Sigmoid colon (tissue), 4 donors: ENCODE results near the gene CERS1.

Experiments
- CTCF ChIP-seq, 4 experiments: fragments of 450-650 bp in 3 of 4; fragments of 200-600 bp in 1 of 4; IDR thresholded peaks; one replicate each; pipeline ENCODE4 v1.5.1; 2016 to 2019; ENCODE audit warnings: antibody characterized with exemption in 4 of 4, mild to moderate bottlenecking in 3 of 4, moderate library complexity in 2 of 4
- POLR2AphosphoS5 ChIP-seq, 4 donors: sonication (generic); formaldehyde crosslinking; IDR thresholded peaks; one replicate each; pipeline ENCODE4 v1.6.1; 2017; ENCODE audit warnings: antibody characterized with exemption in 4 of 4

DNA sequence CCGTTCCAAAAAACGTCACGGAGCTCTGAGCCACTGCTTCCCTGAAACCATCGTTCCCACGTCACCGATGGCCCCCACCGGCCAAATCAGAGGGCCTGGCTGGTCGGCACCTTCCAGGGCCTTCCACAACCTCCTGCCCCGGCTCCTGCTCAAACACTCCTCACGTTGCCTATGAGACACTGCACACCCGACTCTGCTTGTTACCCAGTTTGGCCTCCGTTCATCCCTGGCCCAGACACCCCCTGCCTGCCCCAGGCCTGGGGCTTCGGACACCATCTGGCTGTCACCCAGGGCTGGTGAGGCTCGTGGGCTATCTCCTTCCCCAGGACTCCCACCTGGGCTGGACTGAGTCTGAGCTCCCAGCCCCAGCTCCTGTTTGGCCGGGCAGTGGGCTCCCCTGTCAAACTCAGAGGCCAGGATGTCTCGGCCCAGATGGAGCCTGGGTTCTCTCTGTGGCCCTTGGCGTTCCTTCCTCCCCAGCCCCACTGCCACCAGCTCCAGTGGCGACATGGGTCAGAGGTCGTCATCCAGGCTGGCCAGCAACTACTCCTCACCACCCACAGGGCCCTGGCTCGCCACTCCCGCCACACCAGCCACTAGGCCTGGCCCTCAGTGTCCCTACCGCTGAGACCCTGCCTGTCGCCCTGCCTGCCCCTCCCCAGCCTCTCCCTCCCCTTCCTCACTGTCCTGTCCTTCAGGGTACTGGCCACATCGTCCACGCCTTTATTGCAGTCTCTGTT lies 17.7 kb downstream of the CERS1 start:
- TF ChIP-seq POLR2AphosphoS5 (IDR thresholded peaks at IDR 0.05) (no peak), CTCF (IDR thresholded peaks at IDR 0.05) (no peak)
